K562 (cell line): Measurements from ENCODE around the gene SIGLEC7. TPM values are rescaled to one million over a fixed set of nuclear protein-coding genes. Genes with fewer than 3 reads are reported as not detected.

Source experiments
- ATAC-seq: fragments of 200-7000 bp; cut with Tn5 transposase; 3 replicates; pipeline ENCODE4 v1.9.1; 2020; ENCODE audit warnings: moderate library complexity
- BruUV-seq: library from RNA; stranded (reverse); fragments of 400-500 nt; replicated peaks from 2 replicates; lab custom pipeline; 2021; lab: Mats Ljungman, UMichigan
- CTCF ChIA-PET: fragments of 300-600 bp; formaldehyde crosslinking; extraction: SDS; loops from one replicate; lab custom pipeline; 2021; ENCODE audit warnings: low intra/inter-chr PET ratio; lab: Yijun Ruan, JAX
- POLR2A ChIA-PET: fragments of 300-600, 350-650 bp; sonication (Branson Sonifier 250); formaldehyde crosslinking; extraction: SDS; loops from one replicate; lab custom pipeline; 2021; ENCODE audit warnings: antibody characterized with exemption, inconsistent platforms; lab: Yijun Ruan, JAX
- DNase-seq, 4 experiments: peaks; one replicate each; pipeline versions ENCODE4 v3.0.0 to v3.0.0-alpha.2; 2011 to 2018; ENCODE audit warnings: low spot score in 3 of 4, mixed read lengths in 3 of 4; ENCODE audit errors: extremely low read depth in 1 of 4
- FAIRE-seq: peaks from 2 replicates; lab custom pipeline; 2011; peaks lifted over from hg19 to GRCh38; lab: Jason Lieb, UNC
- H2AFZ ChIP-seq: 2 replicates; pipeline ENCODE4 v1.6.0; 2011; ENCODE audit warnings: low read depth, low read length, control low read depth, inconsistent platforms
- H3K27ac ChIP-seq: fragments of 200-600 bp; 3 replicates; pipeline ENCODE4 v1.8.0; 2011; ENCODE audit warnings: low read depth, mild to moderate bottlenecking, control low read depth, inconsistent platforms, low read length, moderate library complexity, mixed read lengths; ENCODE audit errors: extremely low read depth
- H3K27me3 ChIP-seq, 2 experiments: fragments of 300-600 bp in 1 of 2; 2 replicates in 1 of 2; 3 replicates in 1 of 2; pipeline versions ENCODE4 v1.6.0 to v1.8.0; 2011; ENCODE audit warnings: inconsistent platforms in 2 of 2, low read length in 2 of 2, mild to moderate bottlenecking in 1 of 2, mixed read lengths in 1 of 2, moderate library complexity in 1 of 2; ENCODE audit not compliant: control insufficient read depth in 2 of 2, insufficient read depth in 2 of 2
- H3K36me3 ChIP-seq: fragments of 300-600 bp; 3 replicates; pipeline ENCODE4 v1.8.0; 2011; ENCODE audit warnings: mild to moderate bottlenecking, low read length, inconsistent platforms; ENCODE audit not compliant: control insufficient read depth, insufficient read depth
- H3K4me1 ChIP-seq, 2 experiments: fragments of 200-600 bp in 1 of 2; replicated peaks in 1 of 2; 2 replicates in 1 of 2; 3 replicates in 1 of 2; pipeline versions ENCODE4 v1.5.1 to v1.8.0; 2011; ENCODE audit warnings: inconsistent platforms in 2 of 2, low read length in 2 of 2, mild to moderate bottlenecking in 1 of 2, mixed read lengths in 1 of 2, moderate library complexity in 1 of 2; ENCODE audit not compliant: control insufficient read depth in 2 of 2, insufficient read depth in 2 of 2
- H3K4me2 ChIP-seq: 2 replicates; pipeline ENCODE4 v1.6.1; 2011; ENCODE audit warnings: low read length, control low read depth, inconsistent platforms, mixed read lengths; ENCODE audit not compliant: insufficient read depth
- H3K4me3 ChIP-seq: fragments of 200-600 bp; sonication (generic), shearing (Covaris generic); 2 replicates; pipeline ENCODE4 v1.5.1; 2016; ENCODE audit warnings: control low read depth, inconsistent platforms
- H3K79me2 ChIP-seq: fragments of 200-600 bp; 3 replicates; pipeline ENCODE4 v1.8.0; 2011; ENCODE audit warnings: low read length, inconsistent platforms; ENCODE audit not compliant: control insufficient read depth, insufficient read depth
- H3K9ac ChIP-seq, 2 experiments: 2 replicates each; pipeline versions ENCODE4 v1.6.0 to v1.6.1; 2011; ENCODE audit warnings: low read depth in 2 of 2, low read length in 2 of 2, control low read depth in 1 of 2, inconsistent platforms in 1 of 2, mild to moderate bottlenecking in 1 of 2, mixed read lengths in 1 of 2; ENCODE audit not compliant: insufficient read depth in 1 of 2
- H3K9me1 ChIP-seq: one replicate; pipeline ENCODE4 v1.6.0; 2011; ENCODE audit warnings: inconsistent platforms, mild to moderate bottlenecking, low read length, moderate library complexity; ENCODE audit not compliant: control insufficient read depth, insufficient read depth
- H3K9me3 ChIP-seq: replicated peaks from 2 replicates; pipeline ENCODE4 v1.5.1; 2011; ENCODE audit warnings: low read depth, low read length, inconsistent platforms; ENCODE audit not compliant: control insufficient read depth, insufficient read depth
- H4K20me1 ChIP-seq: replicated peaks from 2 replicates; pipeline ENCODE4 v1.6.1; 2011; ENCODE audit warnings: low read length, inconsistent platforms, mixed read lengths; ENCODE audit not compliant: control insufficient read depth, insufficient read depth
- CEBPG ChIP-seq, 3 experiments: fragments of 200-800 bp in 1 of 3; sonication (Bioruptor generic) in 1 of 3; sonication (generic) in 1 of 3; formaldehyde crosslinking in 1 of 3; IDR thresholded peaks in 2 of 3; conservative IDR thresholded peaks in 1 of 3; 2 replicates each; pipeline versions ENCODE4 v1.6.1 to v1.8.0; 2016 to 2022; ENCODE audit warnings: missing compliant biosample characterization in 2 of 3, missing genetic modification characterization in 2 of 3, mild to moderate bottlenecking in 1 of 3, missing genetic modification reagents in 1 of 3
- MAX ChIP-seq: sonication (generic); formaldehyde crosslinking; IDR thresholded peaks from 2 replicates; pipeline ENCODE4 v1.9.0; 2022; ENCODE audit warnings: mild to moderate bottlenecking, missing genetic modification reagents
- MTF1 ChIP-seq: fragments of 250-450 bp; sonication (Bioruptor Pico); IDR thresholded peaks from 2 replicates; pipeline ENCODE4 v1.9.0; 2021; ENCODE audit warnings: moderate library complexity, mild to moderate bottlenecking, inconsistent platforms, borderline replicate concordance
- PBX2 ChIP-seq, 2 experiments: IDR thresholded peaks in 1 of 2; conservative IDR thresholded peaks in 1 of 2; 2 replicates each; pipeline ENCODE4 v1.6.1; 2016; ENCODE audit warnings: low read depth in 2 of 2, mild to moderate bottlenecking in 1 of 2, missing compliant biosample characterization in 1 of 2, missing genetic modification characterization in 1 of 2, moderate library complexity in 1 of 2
- POLR2H ChIP-seq: IDR thresholded peaks from 2 replicates; pipeline ENCODE4 v1.6.1; 2016; ENCODE audit warnings: missing genetic modification characterization, low read depth, mild to moderate bottlenecking, control low read depth, missing compliant biosample characterization, moderate library complexity
- SAFB2 ChIP-seq: fragments of 200-400 bp; formaldehyde crosslinking; IDR thresholded peaks from 2 replicates; pipeline ENCODE4 v1.6.1; 2018; ENCODE audit warnings: borderline replicate concordance, low read length, low read depth, moderate library complexity; ENCODE audit not compliant: severe bottlenecking
- ZFX ChIP-seq: sonication (generic); formaldehyde crosslinking; IDR thresholded peaks from 2 replicates; pipeline ENCODE4 v1.8.0; 2022; ENCODE audit warnings: mild to moderate bottlenecking, missing genetic modification reagents, moderate library complexity
- ZNF232 ChIP-seq: sonication (generic); formaldehyde crosslinking; IDR thresholded peaks from 2 replicates; pipeline ENCODE4 v1.8.0; 2022; ENCODE audit warnings: mild to moderate bottlenecking, missing genetic modification reagents
- ZNF584 ChIP-seq: fragments of 200-800 bp; sonication (Bioruptor generic); IDR thresholded peaks from 2 replicates; pipeline ENCODE4 v1.6.1; 2016; ENCODE audit warnings: low read depth, mild to moderate bottlenecking, missing genetic modification characterization, missing compliant biosample characterization
- ZNF707 ChIP-seq: fragments of 250-450 bp; sonication (Bioruptor Pico); conservative IDR thresholded peaks from 2 replicates; pipeline ENCODE4 v1.8.0; 2022; ENCODE audit warnings: inconsistent platforms, mild to moderate bottlenecking, moderate library complexity
- ZNF785 ChIP-seq: fragments of 250-450 bp; sonication (Bioruptor Pico); IDR thresholded peaks from 2 replicates; pipeline ENCODE4 v1.4.0; 2020; ENCODE audit warnings: mild to moderate bottlenecking
- WGBS: fragments of 100-300 bp; shearing (Covaris generic); methylation state at CpG from one replicate; pipeline ENCODE4 v1.1.6; 2016; ENCODE audit warnings: low coverage, mixed read lengths; ENCODE audit not compliant: insufficient coverage; ENCODE audit errors: missing lambda C conversion rate; 5-methylcytosine and 5-hydroxymethylcytosine counted together
- in situ Hi-C: fragments of 300-500 bp; cut with MboI; formaldehyde crosslinking; loops from 4 replicates; pipeline ENCODE4 v1.15.0; 2018; ENCODE audit warnings: inconsistent platforms, mixed read lengths
- intact Hi-C: fragments of 100-400 bp; cut with micrococcal nuclease; formaldehyde crosslinking; loops from 2 replicates; pipeline ENCODE4 v1.14.2; 2022
- polyA plus RNA-seq, 8 experiments: library from polyadenylated mRNA; depleted of rRNA in 4 of 8; stranded (reverse) in 5 of 8; unstranded in 3 of 8; fragments of >200 nt; fragmentation: Nextera tagmentation in 2 of 8; fragmentation: Illumina TruSeq in 1 of 8; extraction: Ambion mirVana in 2 of 8; extraction: Trizol in 1 of 8; gene quantifications; 2 replicates each; pipeline versions ENCODE4 v1.2.1 to v1.2.3, GENCODE V29; 2011 to 2014; ENCODE audit warnings: inconsistent platforms in 1 of 8, missing spikeins in 1 of 8
- total RNA-seq, 7 experiments: library from RNA; depleted of rRNA in 6 of 7; stranded (reverse); fragments of >200 nt in 6 of 7; fragmentation: Illumina TruSeq in 2 of 7; extraction: Trizol in 2 of 7; gene quantifications; 2 replicates each; pipeline versions ENCODE4 v1.2.1 to v1.2.3, GENCODE V29; 2011 to 2021; ENCODE audit warnings: low replicate concordance in 1 of 7
- TF ChIP-seq, protein P1 (sequence below), 2 experiments: fragments of 450-650 bp; IDR thresholded peaks; 2 replicates each; pipeline ENCODE4 v1.6.1; 2018; ENCODE audit warnings: mild to moderate bottlenecking in 2 of 2, low read depth in 1 of 2; ENCODE audit not compliant: partially characterized antibody in 2 of 2
- TF ChIP-seq, protein P2 (sequence below): fragments of 250-450 bp; sonication (Bioruptor Pico); IDR thresholded peaks from 2 replicates; pipeline ENCODE4 v1.5.0; 2021

SIGLEC7 gene
- total and polyA plus RNA-seq, 9 of the 15 experiments (the other 6 are each of a cell fraction or from before 2014, with no cell fraction given), result 0.10 to 0.12 TPM; not detected in 7

DNA sequence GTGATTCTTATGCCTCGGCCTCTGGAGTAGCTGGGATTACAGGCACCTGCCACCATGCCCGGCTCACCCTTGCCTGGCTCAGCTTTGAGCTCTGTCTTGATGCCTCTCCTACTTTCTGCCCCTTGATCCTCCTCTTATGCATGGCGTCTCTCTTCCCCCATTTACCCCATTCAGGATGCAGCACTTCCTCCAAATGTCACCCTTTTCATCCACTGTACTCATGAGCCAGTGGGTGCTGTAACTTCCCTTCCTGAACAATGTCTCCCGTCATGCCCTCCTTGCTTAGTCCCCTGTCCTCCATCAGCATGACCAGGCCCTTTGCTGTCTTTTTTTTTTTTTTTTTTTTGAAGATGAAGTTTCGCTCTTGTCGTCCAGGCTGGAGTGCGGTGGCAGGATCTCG is 20.8 kb upstream of the SIGLEC7 start:
- Histone ChIP-seq H3K27ac (no peak overlapping the region), H2AFZ (no peak overlapping the region), H3K79me2 (no peaks in the 10 kb centered on the region), H3K27me3 (peaks cover 13 to 47% of the 10 kb centered on the region in 2 experiments; a peak in 4 of 5 replicates), H3K9me3 (no peaks in the 10 kb centered on the region), H3K9ac (no peak overlapping the region), H3K36me3 (no peaks in the 10 kb centered on the region), H3K4me2 (no peak overlapping the region), H3K4me1 (peaks cover 9 to 19% of the 10 kb centered on the region in 2 experiments; a peak in 4 of 5 replicates), H4K20me1 (no peaks in the 10 kb centered on the region), H3K9me1 (no peaks in the 10 kb centered on the region), H3K4me3 (no peak overlapping the region)
- ATAC-seq, result no peak
- 46% methylated on average over 8 of the region's 8 CpGs for WGBS
- intact Hi-C loops, result no loop called here
- in situ Hi-C loops, result no loop called here
- POLR2A ChIA-PET, result no interaction called here
- DNase-seq, result no peak
- CTCF ChIA-PET, result no interaction called here
- no peak for FAIRE-seq
- BruUV-seq, result no TSS peak
- no peak for TF ChIP-seq POLR2H (tag)
- no peak for TF ChIP-seq MAX (CRISPR knock-in tag)
- no peak for TF ChIP-seq ZNF232 (CRISPR knock-in tag)
- no peak for TF ChIP-seq SAFB2
- no peak for TF ChIP-seq ZNF785 (CRISPR knock-in tag)
- TF ChIP-seq, protein P1, sequence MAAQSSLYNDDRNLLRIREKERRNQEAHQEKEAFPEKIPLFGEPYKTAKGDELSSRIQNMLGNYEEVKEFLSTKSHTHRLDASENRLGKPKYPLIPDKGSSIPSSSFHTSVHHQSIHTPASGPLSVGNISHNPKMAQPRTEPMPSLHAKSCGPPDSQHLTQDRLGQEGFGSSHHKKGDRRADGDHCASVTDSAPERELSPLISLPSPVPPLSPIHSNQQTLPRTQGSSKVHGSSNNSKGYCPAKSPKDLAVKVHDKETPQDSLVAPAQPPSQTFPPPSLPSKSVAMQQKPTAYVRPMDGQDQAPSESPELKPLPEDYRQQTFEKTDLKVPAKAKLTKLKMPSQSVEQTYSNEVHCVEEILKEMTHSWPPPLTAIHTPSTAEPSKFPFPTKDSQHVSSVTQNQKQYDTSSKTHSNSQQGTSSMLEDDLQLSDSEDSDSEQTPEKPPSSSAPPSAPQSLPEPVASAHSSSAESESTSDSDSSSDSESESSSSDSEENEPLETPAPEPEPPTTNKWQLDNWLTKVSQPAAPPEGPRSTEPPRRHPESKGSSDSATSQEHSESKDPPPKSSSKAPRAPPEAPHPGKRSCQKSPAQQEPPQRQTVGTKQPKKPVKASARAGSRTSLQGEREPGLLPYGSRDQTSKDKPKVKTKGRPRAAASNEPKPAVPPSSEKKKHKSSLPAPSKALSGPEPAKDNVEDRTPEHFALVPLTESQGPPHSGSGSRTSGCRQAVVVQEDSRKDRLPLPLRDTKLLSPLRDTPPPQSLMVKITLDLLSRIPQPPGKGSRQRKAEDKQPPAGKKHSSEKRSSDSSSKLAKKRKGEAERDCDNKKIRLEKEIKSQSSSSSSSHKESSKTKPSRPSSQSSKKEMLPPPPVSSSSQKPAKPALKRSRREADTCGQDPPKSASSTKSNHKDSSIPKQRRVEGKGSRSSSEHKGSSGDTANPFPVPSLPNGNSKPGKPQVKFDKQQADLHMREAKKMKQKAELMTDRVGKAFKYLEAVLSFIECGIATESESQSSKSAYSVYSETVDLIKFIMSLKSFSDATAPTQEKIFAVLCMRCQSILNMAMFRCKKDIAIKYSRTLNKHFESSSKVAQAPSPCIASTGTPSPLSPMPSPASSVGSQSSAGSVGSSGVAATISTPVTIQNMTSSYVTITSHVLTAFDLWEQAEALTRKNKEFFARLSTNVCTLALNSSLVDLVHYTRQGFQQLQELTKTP (IDR thresholded peaks at IDR 0.05; ENCODE audit: low read depth in 1 of 2, partially characterized antibody in 2 of 2), result no peak
- TF ChIP-seq ZFX, result no peak
- TF ChIP-seq MTF1, result no peak
- TF ChIP-seq ZNF707 (CRISPR knock-in tag), result no peak
- TF ChIP-seq PBX2 (CRISPR knock-in tag; IDR thresholded peaks at IDR 0.05; ENCODE audit: low read depth), result no peak
- no peak for TF ChIP-seq PBX2 (tag; conservative IDR thresholded peaks at IDR 0.05; ENCODE audit: low read depth)
- TF ChIP-seq CEBPG (CRISPR knock-in tag; IDR thresholded peaks at IDR 0.05), result no peak
- TF ChIP-seq CEBPG (tag; conservative IDR thresholded peaks at IDR 0.05 in 1 of 2, IDR thresholded peaks at IDR 0.05 in 1 of 2), result no peak
- TF ChIP-seq ZNF584 (CRISPR knock-in tag), result no peak
- TF ChIP-seq, protein P2, sequence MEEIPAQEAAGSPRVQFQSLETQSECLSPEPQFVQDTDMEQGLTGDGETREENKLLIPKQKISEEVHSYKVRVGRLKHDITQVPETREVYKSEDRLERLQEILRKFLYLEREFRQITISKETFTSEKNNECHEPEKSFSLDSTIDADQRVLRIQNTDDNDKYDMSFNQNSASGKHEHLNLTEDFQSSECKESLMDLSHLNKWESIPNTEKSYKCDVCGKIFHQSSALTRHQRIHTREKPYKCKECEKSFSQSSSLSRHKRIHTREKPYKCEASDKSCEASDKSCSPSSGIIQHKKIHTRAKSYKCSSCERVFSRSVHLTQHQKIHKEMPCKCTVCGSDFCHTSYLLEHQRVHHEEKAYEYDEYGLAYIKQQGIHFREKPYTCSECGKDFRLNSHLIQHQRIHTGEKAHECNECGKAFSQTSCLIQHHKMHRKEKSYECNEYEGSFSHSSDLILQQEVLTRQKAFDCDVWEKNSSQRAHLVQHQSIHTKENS, result no peak
